K562 (cell line): ENCODE data around the gene USHBP1. TPM values are rescaled to one million over a fixed set of nuclear protein-coding genes. Genes with fewer than 3 reads are reported as not detected.
A peak's percentile ranks its signal among the peaks of the same experiment; 100 is the strongest.

Experiments
- ARNT ChIP-seq, 2 experiments: fragments of 450-650 bp; IDR thresholded peaks; 2 replicates each; pipeline ENCODE4 v1.6.1; 2016; ENCODE audit warnings: mild to moderate bottlenecking in 1 of 2
- CBFB ChIP-seq: sonication (generic); formaldehyde crosslinking; IDR thresholded peaks from 2 replicates; pipeline ENCODE4 v1.4.0; 2020; ENCODE audit warnings: mild to moderate bottlenecking, missing genetic modification reagents
- CREBBP ChIP-seq: IDR thresholded peaks from one replicate; pipeline ENCODE4 v1.6.1; 2012; ENCODE audit warnings: low read depth, mild to moderate bottlenecking, control low read depth, inconsistent platforms, low read length
- CREM ChIP-seq: IDR thresholded peaks from 2 replicates; pipeline ENCODE4 v1.6.1; 2014; ENCODE audit warnings: antibody characterized with exemption, low read depth
- DNMT1 ChIP-seq: fragments of 450-650 bp; IDR thresholded peaks from 2 replicates; pipeline ENCODE4 v1.6.1; 2016; ENCODE audit warnings: antibody characterized with exemption, mild to moderate bottlenecking
- ELF4 ChIP-seq: fragments of 450-650 bp; formaldehyde crosslinking; IDR thresholded peaks from 2 replicates; pipeline ENCODE4 v1.4.0; 2022; ENCODE audit warnings: missing genetic modification characterization
- JUND ChIP-seq, 2 experiments: IDR thresholded peaks; 2 replicates in 1 of 2; 3 replicates in 1 of 2; pipeline ENCODE4 v1.6.1; 2011; ENCODE audit warnings: borderline replicate concordance in 2 of 2, low read depth in 2 of 2, low read length in 2 of 2, improper control_type of control experiment in 1 of 2, missing biosample characterization in 1 of 2, missing genetic modification characterization in 1 of 2, missing genetic modification reagents in 1 of 2
- KDM4B ChIP-seq, 2 experiments: fragments of 450-650 bp in 1 of 2; sonication (generic) in 1 of 2; IDR thresholded peaks; 2 replicates each; pipeline ENCODE4 v1.6.1; 2016 to 2017; ENCODE audit warnings: borderline replicate concordance in 2 of 2, antibody characterized with exemption in 1 of 2, low read depth in 1 of 2, mild to moderate bottlenecking in 1 of 2
- LCOR ChIP-seq: sonication (generic); formaldehyde crosslinking; IDR thresholded peaks from 2 replicates; pipeline ENCODE4 v1.8.0; 2022; ENCODE audit warnings: mild to moderate bottlenecking, missing genetic modification reagents
- MTA1 ChIP-seq: fragments of 450-650 bp; IDR thresholded peaks from 2 replicates; pipeline ENCODE4 v1.6.1; 2017; ENCODE audit warnings: borderline replicate concordance
- SAFB2 ChIP-seq: fragments of 200-400 bp; formaldehyde crosslinking; IDR thresholded peaks from 2 replicates; pipeline ENCODE4 v1.6.1; 2018; ENCODE audit warnings: borderline replicate concordance, low read length, low read depth, moderate library complexity; ENCODE audit not compliant: severe bottlenecking
- SMARCA4 ChIP-seq: fragments of 450-650 bp; IDR thresholded peaks from 2 replicates; pipeline ENCODE4 v1.6.1; 2016
- TAF15 ChIP-seq: fragments of 200-400 bp; formaldehyde crosslinking; IDR thresholded peaks from 2 replicates; pipeline ENCODE4 v1.6.1; 2017; ENCODE audit warnings: mild to moderate bottlenecking, low read depth, low read length, moderate library complexity
- TEAD1 ChIP-seq, 2 experiments: fragments of 450-650 bp in 1 of 2; sonication (generic) in 1 of 2; formaldehyde crosslinking; IDR thresholded peaks; 2 replicates each; pipeline versions ENCODE4 v1.4.0 to v1.8.0; 2020 to 2022; ENCODE audit warnings: mild to moderate bottlenecking in 2 of 2, missing genetic modification reagents in 1 of 2
- ZBTB17 ChIP-seq: fragments of 450-650 bp; formaldehyde crosslinking; IDR thresholded peaks from 2 replicates; pipeline ENCODE4 v1.4.0; 2020; ENCODE audit warnings: mild to moderate bottlenecking
- ZNF436 ChIP-seq: fragments of 250-450, 450-650 bp; sonication (Bioruptor Pico); formaldehyde crosslinking; IDR thresholded peaks from 2 replicates; pipeline ENCODE4 v1.7.0; 2020; ENCODE audit warnings: mild to moderate bottlenecking
- ZNF707 ChIP-seq: fragments of 250-450 bp; sonication (Bioruptor Pico); conservative IDR thresholded peaks from 2 replicates; pipeline ENCODE4 v1.8.0; 2022; ENCODE audit warnings: inconsistent platforms, mild to moderate bottlenecking, moderate library complexity
- ZSCAN32 ChIP-seq: fragments of 450-650 bp; formaldehyde crosslinking; IDR thresholded peaks from 2 replicates; pipeline ENCODE4 v1.4.0; 2020; ENCODE audit warnings: mild to moderate bottlenecking, moderate library complexity
- polyA plus RNA-seq, 8 experiments: library from polyadenylated mRNA; depleted of rRNA in 4 of 8; stranded (reverse) in 5 of 8; unstranded in 3 of 8; fragments of >200 nt; fragmentation: Nextera tagmentation in 2 of 8; fragmentation: Illumina TruSeq in 1 of 8; extraction: Ambion mirVana in 2 of 8; extraction: Trizol in 1 of 8; gene quantifications; 2 replicates each; pipeline versions ENCODE4 v1.2.1 to v1.2.3, GENCODE V29; 2011 to 2014; ENCODE audit warnings: inconsistent platforms in 1 of 8, missing spikeins in 1 of 8
- total RNA-seq, 7 experiments: library from RNA; depleted of rRNA in 6 of 7; stranded (reverse); fragments of >200 nt in 6 of 7; fragmentation: Illumina TruSeq in 2 of 7; extraction: Trizol in 2 of 7; gene quantifications; 2 replicates each; pipeline versions ENCODE4 v1.2.1 to v1.2.3, GENCODE V29; 2011 to 2021; ENCODE audit warnings: low replicate concordance in 1 of 7
- TF ChIP-seq, protein P1 (sequence below): sonication (generic); formaldehyde crosslinking; IDR thresholded peaks from 2 replicates; pipeline ENCODE4 v1.8.1; 2023; ENCODE audit warnings: mild to moderate bottlenecking, missing genetic modification reagents
- TF ChIP-seq, protein P2 (sequence below): fragments of 450-650 bp; formaldehyde crosslinking; IDR thresholded peaks from 2 replicates; pipeline ENCODE4 v1.4.0; 2020; ENCODE audit warnings: mild to moderate bottlenecking, mixed read lengths
- TF ChIP-seq, protein P3 (sequence below): IDR thresholded peaks from 2 replicates; pipeline ENCODE4 v1.6.1; 2012; ENCODE audit warnings: low read depth, low read length, improper control_type of control experiment, borderline replicate concordance

Gene USHBP1
- total and polyA plus RNA-seq, 9 of the 15 experiments (the other 6 are each of a cell fraction or from before 2014, with no cell fraction given): 0.03 to 0.10 (median 0.05) TPM; not detected in 5

DNA sequence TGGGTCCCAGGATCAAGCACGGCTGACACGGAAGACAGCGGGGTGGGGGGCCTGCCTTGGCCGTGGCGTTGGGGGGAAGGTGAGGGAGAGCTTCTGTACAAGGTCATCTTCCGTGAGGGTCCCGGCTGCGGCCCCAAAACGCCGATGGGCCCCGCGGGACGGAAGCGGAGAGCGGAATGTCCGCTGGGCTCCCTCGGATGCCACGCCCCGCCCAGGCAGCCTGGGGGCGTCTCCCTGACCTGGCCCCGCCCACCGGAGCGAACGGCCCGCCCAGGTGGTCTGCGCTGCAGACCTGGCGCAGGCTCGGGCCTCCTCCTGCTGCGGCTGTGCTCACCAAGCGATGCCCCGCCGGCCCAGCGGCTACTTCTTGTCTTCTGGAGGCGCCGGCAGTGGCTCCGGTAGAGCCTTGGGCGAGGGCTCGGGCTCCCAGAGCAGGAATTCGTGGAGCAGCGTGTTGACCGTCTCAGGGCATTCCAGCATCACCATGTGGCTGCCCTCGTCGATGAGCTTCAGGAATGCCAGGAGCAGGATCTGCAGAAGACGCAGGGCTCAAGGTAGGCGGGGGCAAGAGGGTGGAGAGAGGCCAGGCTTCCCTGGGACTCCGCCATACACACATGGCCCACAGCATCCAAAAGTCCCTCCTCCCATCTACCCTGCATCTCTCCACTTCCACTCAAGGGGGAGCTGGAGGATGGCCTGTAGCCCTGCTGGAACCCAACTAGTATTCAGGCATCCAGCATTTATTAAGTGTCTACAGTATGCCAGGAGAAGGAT lies 27.9 kb upstream of the USHBP1 start (continued):
- TF ChIP-seq, protein P1, sequence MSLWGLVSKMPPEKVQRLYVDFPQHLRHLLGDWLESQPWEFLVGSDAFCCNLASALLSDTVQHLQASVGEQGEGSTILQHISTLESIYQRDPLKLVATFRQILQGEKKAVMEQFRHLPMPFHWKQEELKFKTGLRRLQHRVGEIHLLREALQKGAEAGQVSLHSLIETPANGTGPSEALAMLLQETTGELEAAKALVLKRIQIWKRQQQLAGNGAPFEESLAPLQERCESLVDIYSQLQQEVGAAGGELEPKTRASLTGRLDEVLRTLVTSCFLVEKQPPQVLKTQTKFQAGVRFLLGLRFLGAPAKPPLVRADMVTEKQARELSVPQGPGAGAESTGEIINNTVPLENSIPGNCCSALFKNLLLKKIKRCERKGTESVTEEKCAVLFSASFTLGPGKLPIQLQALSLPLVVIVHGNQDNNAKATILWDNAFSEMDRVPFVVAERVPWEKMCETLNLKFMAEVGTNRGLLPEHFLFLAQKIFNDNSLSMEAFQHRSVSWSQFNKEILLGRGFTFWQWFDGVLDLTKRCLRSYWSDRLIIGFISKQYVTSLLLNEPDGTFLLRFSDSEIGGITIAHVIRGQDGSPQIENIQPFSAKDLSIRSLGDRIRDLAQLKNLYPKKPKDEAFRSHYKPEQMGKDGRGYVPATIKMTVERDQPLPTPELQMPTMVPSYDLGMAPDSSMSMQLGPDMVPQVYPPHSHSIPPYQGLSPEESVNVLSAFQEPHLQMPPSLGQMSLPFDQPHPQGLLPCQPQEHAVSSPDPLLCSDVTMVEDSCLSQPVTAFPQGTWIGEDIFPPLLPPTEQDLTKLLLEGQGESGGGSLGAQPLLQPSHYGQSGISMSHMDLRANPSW (CRISPR knock-in tag): no peak
- TF ChIP-seq SMARCA4 (peak; percentile 67; the same call in 1 of the 2 replicates), LCOR (no peak), TAF15 (no peak), DNMT1 (no peak), ELF4 (peak; percentile 20; the same call in 1 of the 2 replicates), SAFB2 (no peak), JUND (IDR thresholded peaks at IDR 0.05; ENCODE audit: borderline replicate concordance, low read depth, low read length) (peak; percentile 61), JUND (tag; IDR thresholded peaks at IDR 0.05; ENCODE audit: borderline replicate concordance, low read depth, low read length) (no peak; the same call in 2 of the 3 replicates), CREBBP (no peak), CREM (peak; percentile 59; the same call in 1 of the 2 replicates), ZNF436 (no peak), ZBTB17 (0 out of 2 replicates have a peak, but pooled peaks have one; percentile 30), KDM4B (IDR thresholded peaks at IDR 0.05; ENCODE audit: borderline replicate concordance in 2 of 2, low read depth in 1 of 2) (no peak), ZSCAN32 (CRISPR knock-in tag) (no peak), CBFB (CRISPR knock-in tag) (0 out of 2 replicates have a peak, but pooled peaks have one; percentile 38), ARNT (IDR thresholded peaks at IDR 0.05) (peak; percentile 28 to 73; a peak in 1 of 4 replicates), ZNF707 (CRISPR knock-in tag) (no peak), MTA1 (0 out of 2 replicates have a peak, but pooled peaks have one; percentile 14), TEAD1 (CRISPR knock-in tag; IDR thresholded peaks at IDR 0.05) (peak in 1 of 2 experiments; percentile 87; a peak in 2 of 4 replicates)
- TF ChIP-seq, protein P2, sequence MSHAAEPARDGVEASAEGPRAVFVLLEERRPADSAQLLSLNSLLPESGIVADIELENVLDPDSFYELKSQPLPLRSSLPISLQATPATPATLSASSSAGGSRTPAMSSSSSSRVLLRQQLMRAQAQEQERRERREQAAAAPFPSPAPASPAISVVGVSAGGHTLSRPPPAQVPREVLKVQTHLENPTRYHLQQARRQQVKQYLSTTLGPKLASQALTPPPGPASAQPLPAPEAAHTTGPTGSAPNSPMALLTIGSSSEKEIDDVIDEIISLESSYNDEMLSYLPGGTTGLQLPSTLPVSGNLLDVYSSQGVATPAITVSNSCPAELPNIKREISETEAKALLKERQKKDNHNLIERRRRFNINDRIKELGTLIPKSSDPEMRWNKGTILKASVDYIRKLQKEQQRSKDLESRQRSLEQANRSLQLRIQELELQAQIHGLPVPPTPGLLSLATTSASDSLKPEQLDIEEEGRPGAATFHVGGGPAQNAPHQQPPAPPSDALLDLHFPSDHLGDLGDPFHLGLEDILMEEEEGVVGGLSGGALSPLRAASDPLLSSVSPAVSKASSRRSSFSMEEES (CRISPR knock-in tag): no peak
- TF ChIP-seq, protein P3, sequence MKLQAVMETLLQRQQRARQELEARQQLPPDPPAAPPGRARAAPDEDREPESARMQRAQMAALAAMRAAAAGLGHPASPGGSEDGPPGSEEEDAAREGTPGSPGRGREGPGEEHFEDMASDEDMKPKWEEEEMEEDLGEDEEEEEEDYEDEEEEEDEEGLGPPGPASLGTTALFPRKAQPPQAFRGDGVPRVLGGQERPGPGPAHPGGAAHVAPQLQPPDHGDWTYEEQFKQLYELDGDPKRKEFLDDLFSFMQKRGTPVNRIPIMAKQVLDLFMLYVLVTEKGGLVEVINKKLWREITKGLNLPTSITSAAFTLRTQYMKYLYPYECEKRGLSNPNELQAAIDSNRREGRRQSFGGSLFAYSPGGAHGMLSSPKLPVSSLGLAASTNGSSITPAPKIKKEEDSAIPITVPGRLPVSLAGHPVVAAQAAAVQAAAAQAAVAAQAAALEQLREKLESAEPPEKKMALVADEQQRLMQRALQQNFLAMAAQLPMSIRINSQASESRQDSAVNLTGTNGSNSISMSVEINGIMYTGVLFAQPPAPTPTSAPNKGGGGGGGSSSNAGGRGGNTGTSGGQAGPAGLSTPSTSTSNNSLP: 0 out of 2 replicates have a peak, but pooled peaks have one; percentile 35
